ENCODE data around the gene DNAI1.

DNAI1 gene

DNA sequence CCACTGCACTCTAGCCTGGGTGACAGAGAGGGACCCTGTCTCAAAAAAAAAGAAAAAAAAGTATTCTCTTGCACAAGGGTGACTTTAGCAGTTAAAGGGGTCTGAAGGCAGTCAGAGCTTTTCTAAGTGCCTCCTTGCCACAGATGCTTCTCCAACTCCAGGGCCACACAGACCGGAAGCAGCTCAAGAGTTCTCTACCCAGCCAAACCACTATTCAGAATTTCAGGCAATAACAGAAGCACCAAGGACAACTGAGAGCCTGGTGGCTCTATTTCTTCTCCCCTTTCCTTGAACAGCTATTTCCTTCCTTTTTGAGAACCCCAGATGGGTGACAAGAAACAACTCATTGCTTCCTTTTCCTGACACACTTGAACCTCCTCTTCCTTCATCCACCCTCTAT lies 2.5 kb upstream of the DNAI1 start:
- peak overlapping the region in 10 of 11 experiments; percentile 28 to 88 (median 82); a peak in 17 of 22 replicates for H3K9ac ChIP-seq
- no peaks in the 10 kb centered on the region for H3K27me3 ChIP-seq
- H3K4me2 ChIP-seq: peak overlapping the region; percentile 94 to 99 (median 98)
- peak overlapping the region in 8 of 10 experiments; percentile 69 to 83 (median 78); a peak in 14 of 20 replicates for H3K4me3 ChIP-seq
- H3K4me1 ChIP-seq: peaks cover 56 to 84% (median 72%) of the 10 kb centered on the region in 10 experiments
- TF ChIP-seq Cebpa-rat (IDR thresholded peaks at IDR 0.05): no peak
- H4K20me1 ChIP-seq: peaks cover 28 to 67% (median 61%) of the 10 kb centered on the region in 11 experiments; a peak in 21 of 22 replicates
- peak overlapping the region in 10 of 11 experiments; percentile 18 to 86 (median 75); a peak in 19 of 22 replicates for H3K27ac ChIP-seq
- H3K9me3 ChIP-seq (replicated peaks in 1 of 11): no peaks in the 10 kb centered on the region
- H3K36me3 ChIP-seq: peaks cover 0 to 12% (median 0%) of the 10 kb centered on the region in 11 experiments; a peak in 5 of 22 replicates

DNA sequence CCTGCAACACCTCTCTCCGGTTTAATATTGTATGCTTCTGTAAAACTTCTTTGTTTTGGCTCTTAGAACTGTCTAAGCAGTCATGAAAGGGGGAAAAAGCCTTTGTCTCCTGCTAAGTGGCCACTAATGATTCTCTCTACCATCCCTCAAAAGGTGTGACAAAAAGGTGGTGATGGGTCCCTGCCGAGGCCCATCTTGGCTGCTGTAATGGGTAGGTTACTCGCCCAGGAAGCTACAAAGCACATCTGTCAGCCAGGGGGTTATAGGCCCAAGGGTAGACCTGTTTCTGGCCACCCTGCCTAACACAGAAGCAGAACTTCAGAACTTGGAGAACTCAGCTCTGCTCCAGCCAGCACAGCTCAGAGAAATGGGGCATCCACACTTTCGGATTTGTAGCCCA lies 1.9 kb upstream of the DNAI1 start:
- Histone ChIP-seq H3K27ac (peak overlapping the region in 9 of 11 experiments; percentile 62 to 86 (median 75); a peak in 18 of 22 replicates), H3K4me1 (peaks cover 50 to 78% (median 66%) of the 10 kb centered on the region in 10 experiments), H3K4me3 (peak overlapping the region; percentile 65 to 83 (median 76); a peak in 19 of 20 replicates), H3K27me3 (no peaks in the 10 kb centered on the region), H3K9ac (peak overlapping the region; percentile 72 to 88 (median 82)), H3K9me3 (replicated peaks in 1 of 11) (no peaks in the 10 kb centered on the region), H4K20me1 (peaks cover 22 to 61% (median 55%) of the 10 kb centered on the region in 11 experiments; a peak in 21 of 22 replicates), H3K36me3 (peaks cover 0 to 11% (median 0%) of the 10 kb centered on the region in 11 experiments; a peak in 5 of 22 replicates), H3K4me2 (peak overlapping the region; percentile 94 to 99 (median 98))
- no peak for TF ChIP-seq Cebpa-rat (IDR thresholded peaks at IDR 0.05)

DNA sequence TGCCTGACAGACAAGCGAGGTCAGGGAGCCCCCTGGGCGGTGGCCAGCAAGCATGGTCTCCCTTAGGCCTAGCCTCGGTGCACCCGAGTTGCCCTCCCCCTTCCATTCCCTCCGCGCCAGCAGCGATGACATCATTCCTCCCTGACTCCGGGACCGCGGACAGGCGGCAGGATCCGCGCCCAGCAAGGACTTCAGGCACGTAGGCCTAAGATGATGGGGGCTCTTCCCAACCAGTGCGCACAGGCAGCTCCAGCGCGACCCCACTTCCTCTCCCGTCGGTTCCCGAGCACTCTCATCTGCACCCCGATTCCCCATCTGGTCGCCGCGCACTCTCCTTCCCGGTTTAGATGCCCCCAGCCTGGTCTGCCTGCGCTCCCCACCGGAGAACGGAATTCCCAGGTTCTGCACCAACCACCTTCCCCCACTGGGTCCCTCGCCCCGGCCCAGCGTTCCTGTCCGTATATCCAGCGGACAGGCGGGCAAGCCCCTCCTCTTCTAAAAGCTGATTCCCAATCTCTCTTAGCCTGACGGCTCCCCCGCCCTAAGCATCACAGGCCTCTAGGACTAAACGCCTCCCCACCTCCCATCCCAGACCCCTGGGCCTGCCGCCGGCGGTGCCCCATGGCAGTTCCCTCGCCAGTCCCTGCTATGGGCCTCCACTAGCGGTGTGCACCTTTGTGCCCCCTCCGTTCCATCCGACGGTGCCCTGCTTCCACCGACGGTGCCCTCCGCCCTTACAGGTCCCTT lies 1.2 kb upstream of the DNAI1 start:
- H4K20me1 ChIP-seq: peaks cover 15 to 54% (median 48%) of the 10 kb centered on the region in 11 experiments; a peak in 21 of 22 replicates
- no peaks in the 10 kb centered on the region for H3K27me3 ChIP-seq
- no peaks in the 10 kb centered on the region for H3K9me3 ChIP-seq (replicated peaks in 1 of 11)
- H3K9ac ChIP-seq: peak overlapping the region; percentile 72 to 88 (median 82)
- no peak for TF ChIP-seq Cebpa-rat (IDR thresholded peaks at IDR 0.05)
- peak overlapping the region; percentile 65 to 83 (median 76) for H3K4me3 ChIP-seq
- H3K27ac ChIP-seq: peak overlapping the region; percentile 10 to 86 (median 75); a peak in 19 of 22 replicates
- H3K4me2 ChIP-seq: peak overlapping the region; percentile 94 to 99 (median 98)
- peaks cover 50 to 73% (median 62%) of the 10 kb centered on the region in 10 experiments for H3K4me1 ChIP-seq
- peaks cover 0 to 4% (median 0%) of the 10 kb centered on the region in 11 experiments; a peak in 5 of 22 replicates for H3K36me3 ChIP-seq

DNA sequence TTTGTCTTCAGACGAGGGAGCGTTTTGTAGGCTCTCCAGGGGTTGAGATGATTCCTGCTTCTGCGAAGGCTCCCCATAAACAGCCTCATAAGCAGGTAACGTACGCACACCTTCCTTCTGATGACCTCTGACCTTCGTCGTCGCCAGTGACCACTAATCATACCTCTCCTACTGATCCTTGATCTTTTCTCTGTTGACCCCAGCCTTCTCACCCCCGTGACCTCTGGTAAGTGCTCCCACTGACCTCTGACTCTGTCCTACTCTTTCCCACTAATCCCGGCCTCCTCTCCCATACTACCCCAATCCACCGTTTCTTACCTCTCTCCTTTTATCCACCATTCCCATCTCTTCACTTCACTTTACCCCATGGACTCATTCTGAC lies 345 bp downstream of the DNAI1 start:
- H3K4me1 ChIP-seq: peaks cover 44 to 66% (median 57%) of the 10 kb centered on the region in 10 experiments
- TF ChIP-seq Cebpa-rat (IDR thresholded peaks at IDR 0.05): no peak

DNA sequence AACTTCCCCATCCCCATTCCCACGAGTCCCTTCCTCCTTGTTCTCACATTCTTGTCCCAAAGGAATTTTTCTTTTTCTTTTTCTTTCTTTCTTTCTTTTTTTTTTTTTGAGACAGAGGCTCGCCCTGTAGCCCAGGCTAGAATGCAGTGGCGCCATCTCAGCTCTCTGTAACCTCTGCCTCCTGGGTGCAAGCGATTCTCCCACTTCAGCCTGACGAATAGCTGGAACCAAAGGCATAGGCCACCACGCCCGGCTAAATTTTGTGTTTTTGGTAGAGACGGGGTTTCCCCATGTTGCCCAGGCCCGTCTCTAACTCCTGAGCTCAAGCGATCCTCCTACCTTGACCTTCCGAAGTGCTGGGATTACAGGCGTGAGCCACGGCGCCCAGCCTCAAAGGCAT lies 751 bp downstream of the DNAI1 start:
- no peaks in the 10 kb centered on the region for H3K9me3 ChIP-seq (replicated peaks in 1 of 11)
- H3K4me3 ChIP-seq: no peak overlapping the region
- H3K4me1 ChIP-seq: peaks cover 40 to 65% (median 53%) of the 10 kb centered on the region in 10 experiments
- H3K27me3 ChIP-seq: no peaks in the 10 kb centered on the region
- TF ChIP-seq Cebpa-rat (IDR thresholded peaks at IDR 0.05): no peak
- H3K4me2 ChIP-seq: peak overlapping the region; percentile 57 to 83 (median 76)
- peak overlapping the region in 1 of 11 experiments; percentile 6; a peak in 1 of 22 replicates for H3K27ac ChIP-seq
- H4K20me1 ChIP-seq: peaks cover 4 to 35% (median 29%) of the 10 kb centered on the region in 11 experiments; a peak in 19 of 22 replicates
- no peaks in the 10 kb centered on the region for H3K36me3 ChIP-seq
- no peak overlapping the region for H3K9ac ChIP-seq

More for the DNA sequence above, 345 bp downstream of the DNAI1 start:
- no peaks in the 10 kb centered on the region for H3K36me3 ChIP-seq
- peak overlapping the region in 1 of 11 experiments; percentile 46; a peak in 1 of 22 replicates for H3K27ac ChIP-seq
- no peaks in the 10 kb centered on the region for H3K27me3 ChIP-seq
- peaks cover 8 to 39% (median 33%) of the 10 kb centered on the region in 11 experiments; a peak in 20 of 22 replicates for H4K20me1 ChIP-seq
- H3K9ac ChIP-seq: peak overlapping the region in 2 of 11 experiments; percentile 14 to 22; a peak in 1 of 22 replicates
- peak overlapping the region in 7 of 10 experiments; percentile 30 to 81 (median 65); a peak in 11 of 20 replicates for H3K4me3 ChIP-seq
- H3K4me2 ChIP-seq: peak overlapping the region; percentile 57 to 83 (median 76)
- no peaks in the 10 kb centered on the region for H3K9me3 ChIP-seq (replicated peaks in 1 of 11)

DNA sequence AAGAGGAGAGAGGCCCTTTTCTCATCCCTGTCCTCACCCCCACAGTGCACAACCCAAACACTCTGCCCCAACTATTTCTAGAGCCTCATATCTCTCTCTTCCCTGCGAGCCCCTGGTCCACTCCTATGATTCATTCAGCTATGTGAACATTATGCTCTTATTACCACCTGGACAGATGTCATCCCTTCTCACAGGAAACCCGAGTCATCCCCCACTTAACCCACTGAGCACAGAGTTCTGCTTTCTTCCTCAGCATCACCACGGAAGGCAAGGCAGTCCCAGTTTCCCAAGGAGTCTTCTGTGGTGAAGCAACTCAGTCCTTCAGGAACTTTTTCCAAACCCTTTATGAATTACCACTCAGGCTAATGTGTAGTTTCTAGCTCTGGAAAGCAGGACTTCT lies 1.3 kb downstream of the DNAI1 start:
- H4K20me1 ChIP-seq: peaks cover 0 to 30% (median 25%) of the 10 kb centered on the region in 11 experiments; a peak in 16 of 22 replicates
- no peak overlapping the region for H3K9ac ChIP-seq
- TF ChIP-seq Cebpa-rat (IDR thresholded peaks at IDR 0.05): no peak
- peaks cover 34 to 59% (median 48%) of the 10 kb centered on the region in 10 experiments for H3K4me1 ChIP-seq
- H3K27me3 ChIP-seq: no peaks in the 10 kb centered on the region
- H3K27ac ChIP-seq: peak overlapping the region in 1 of 11 experiments; percentile 6; a peak in 1 of 22 replicates
- no peaks in the 10 kb centered on the region for H3K36me3 ChIP-seq
- H3K4me2 ChIP-seq: peak overlapping the region in 9 of 11 experiments; percentile 68 to 83 (median 76); a peak in 18 of 22 replicates
- no peak overlapping the region for H3K4me3 ChIP-seq
- no peaks in the 10 kb centered on the region for H3K9me3 ChIP-seq (replicated peaks in 1 of 11)

DNA sequence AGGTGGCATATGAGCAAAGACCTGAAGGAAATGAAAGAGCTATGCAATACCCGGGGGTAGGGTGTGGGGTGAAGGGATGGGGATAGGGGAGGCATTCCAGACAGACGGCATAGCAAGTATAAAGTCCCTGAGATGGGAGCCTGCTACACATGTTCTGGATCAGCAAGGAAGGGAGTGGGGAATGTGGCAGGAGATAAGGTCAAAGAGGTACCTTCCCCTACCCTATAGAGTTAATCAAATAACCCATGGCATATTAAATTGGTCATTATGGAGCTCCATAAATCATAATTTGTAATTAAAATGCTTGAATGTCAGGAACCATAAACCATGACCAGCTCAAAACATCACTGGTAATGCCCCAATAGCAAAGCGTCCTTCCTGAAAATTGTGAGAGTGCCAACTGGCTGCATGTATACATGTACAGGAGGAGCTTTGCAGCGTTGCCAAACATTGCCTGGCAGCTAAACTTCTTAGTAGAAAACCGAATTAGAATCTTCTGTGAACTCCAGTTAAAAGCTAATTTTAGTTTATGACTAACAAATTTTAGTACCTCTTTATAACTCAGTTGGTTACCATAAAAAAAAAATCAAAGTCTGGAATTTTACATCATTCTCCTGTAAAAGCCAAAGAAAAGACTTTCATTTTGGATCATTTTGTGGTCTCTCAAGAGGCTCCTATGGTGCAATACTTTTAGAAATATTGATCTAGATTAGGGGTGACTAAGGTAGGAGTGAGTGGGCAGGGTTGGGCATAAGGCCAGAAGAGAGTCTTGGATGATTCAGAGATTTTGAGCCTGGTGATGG lies 4.7 kb downstream of the DNAI1 start:
- peak overlapping the region in 1 of 11 experiments; percentile 1; a peak in 1 of 22 replicates for H3K27ac ChIP-seq
- no peaks in the 10 kb centered on the region for H3K9me3 ChIP-seq (replicated peaks in 1 of 11)
- no peaks in the 10 kb centered on the region for H3K27me3 ChIP-seq
- peak overlapping the region in 3 of 11 experiments; percentile 4 to 42 (median 7); a peak in 3 of 22 replicates for H3K4me2 ChIP-seq
- no peak overlapping the region for H3K4me3 ChIP-seq
- H3K4me1 ChIP-seq: peaks cover 6 to 32% (median 20%) of the 10 kb centered on the region in 10 experiments
- no peak for TF ChIP-seq Cebpa-rat (IDR thresholded peaks at IDR 0.05)
- no peak overlapping the region for H3K9ac ChIP-seq
- H3K36me3 ChIP-seq: no peaks in the 10 kb centered on the region
- no peaks in the 10 kb centered on the region for H4K20me1 ChIP-seq

DNA sequence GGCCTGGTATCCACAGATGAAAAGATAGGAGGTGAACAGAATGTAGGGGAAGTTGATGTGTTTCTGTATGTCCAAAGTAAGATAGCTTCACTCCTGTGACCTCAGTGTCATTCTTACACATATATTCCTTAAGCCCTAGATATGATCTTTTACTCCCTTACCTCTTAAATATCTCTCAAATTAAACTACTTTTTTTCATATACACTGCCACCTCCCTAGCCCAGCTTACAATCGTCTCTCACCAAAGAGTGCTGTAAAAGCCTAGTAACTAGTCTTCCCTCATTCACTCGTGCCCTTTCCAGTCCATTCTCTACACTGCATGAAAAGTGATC lies 5.3 kb downstream of the DNAI1 start:
- H3K4me3 ChIP-seq: no peak overlapping the region
- H3K4me2 ChIP-seq: peak overlapping the region in 3 of 11 experiments; percentile 4 to 42 (median 7); a peak in 2 of 22 replicates

More for the DNA sequence above, 5.3 kb downstream of the DNAI1 start:
- Histone ChIP-seq H3K4me1 (peaks cover 4 to 29% (median 17%) of the 10 kb centered on the region in 10 experiments), H3K27me3 (no peaks in the 10 kb centered on the region), H3K36me3 (no peaks in the 10 kb centered on the region), H3K9me3 (replicated peaks in 1 of 11) (no peaks in the 10 kb centered on the region), H3K27ac (no peak overlapping the region), H4K20me1 (no peaks in the 10 kb centered on the region), H3K9ac (no peak overlapping the region)
- no peak for TF ChIP-seq Cebpa-rat (IDR thresholded peaks at IDR 0.05)
